Measurements from ENCODE around the gene MAP1LC3C. TPM values are rescaled to one million over a fixed set of nuclear protein-coding genes. Genes with fewer than 3 reads are reported as not detected.

MAP1LC3C gene
- total and polyA plus RNA-seq, 10 of the 15 experiments (the other 5 are each of a cell fraction or from before 2014, with no cell fraction given): 0.19 TPM; not detected in 9

DNA sequence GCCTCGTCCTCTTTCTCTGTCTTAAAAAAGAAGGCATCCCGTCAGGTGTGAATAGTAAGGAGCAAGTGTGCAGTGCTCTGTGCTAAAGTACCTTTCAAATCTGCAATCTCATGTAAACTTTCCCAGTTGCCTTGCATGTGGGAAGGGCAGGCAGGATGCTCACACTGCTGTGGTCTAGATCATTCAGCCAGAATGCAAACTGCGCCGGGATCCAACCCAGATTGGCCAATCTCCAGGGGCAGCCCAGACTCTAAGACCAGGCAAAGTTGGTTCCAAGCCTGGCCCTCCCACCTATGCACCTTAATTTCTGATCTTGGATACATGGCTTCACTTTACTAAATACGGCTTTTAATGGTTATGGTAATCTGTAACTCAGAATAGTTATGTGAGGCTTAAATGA, 3.2 kb upstream of the MAP1LC3C start (continued):
- TF ChIP-seq, protein P1, sequence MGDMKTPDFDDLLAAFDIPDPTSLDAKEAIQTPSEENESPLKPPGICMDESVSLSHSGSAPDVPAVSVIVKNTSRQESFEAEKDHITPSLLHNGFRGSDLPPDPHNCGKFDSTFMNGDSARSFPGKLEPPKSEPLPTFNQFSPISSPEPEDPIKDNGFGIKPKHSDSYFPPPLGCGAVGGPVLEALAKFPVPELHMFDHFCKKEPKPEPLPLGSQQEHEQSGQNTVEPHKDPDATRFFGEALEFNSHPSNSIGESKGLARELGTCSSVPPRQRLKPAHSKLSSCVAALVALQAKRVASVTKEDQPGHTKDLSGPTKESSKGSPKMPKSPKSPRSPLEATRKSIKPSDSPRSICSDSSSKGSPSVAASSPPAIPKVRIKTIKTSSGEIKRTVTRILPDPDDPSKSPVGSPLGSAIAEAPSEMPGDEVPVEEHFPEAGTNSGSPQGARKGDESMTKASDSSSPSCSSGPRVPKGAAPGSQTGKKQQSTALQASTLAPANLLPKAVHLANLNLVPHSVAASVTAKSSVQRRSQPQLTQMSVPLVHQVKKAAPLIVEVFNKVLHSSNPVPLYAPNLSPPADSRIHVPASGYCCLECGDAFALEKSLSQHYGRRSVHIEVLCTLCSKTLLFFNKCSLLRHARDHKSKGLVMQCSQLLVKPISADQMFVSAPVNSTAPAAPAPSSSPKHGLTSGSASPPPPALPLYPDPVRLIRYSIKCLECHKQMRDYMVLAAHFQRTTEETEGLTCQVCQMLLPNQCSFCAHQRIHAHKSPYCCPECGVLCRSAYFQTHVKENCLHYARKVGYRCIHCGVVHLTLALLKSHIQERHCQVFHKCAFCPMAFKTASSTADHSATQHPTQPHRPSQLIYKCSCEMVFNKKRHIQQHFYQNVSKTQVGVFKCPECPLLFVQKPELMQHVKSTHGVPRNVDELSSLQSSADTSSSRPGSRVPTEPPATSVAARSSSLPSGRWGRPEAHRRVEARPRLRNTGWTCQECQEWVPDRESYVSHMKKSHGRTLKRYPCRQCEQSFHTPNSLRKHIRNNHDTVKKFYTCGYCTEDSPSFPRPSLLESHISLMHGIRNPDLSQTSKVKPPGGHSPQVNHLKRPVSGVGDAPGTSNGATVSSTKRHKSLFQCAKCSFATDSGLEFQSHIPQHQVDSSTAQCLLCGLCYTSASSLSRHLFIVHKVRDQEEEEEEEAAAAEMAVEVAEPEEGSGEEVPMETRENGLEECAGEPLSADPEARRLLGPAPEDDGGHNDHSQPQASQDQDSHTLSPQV (IDR thresholded peaks at IDR 0.05): no peak

GRCh38 chr1:242000434-242000833, 1.5 kb upstream of the MAP1LC3C start:
- H3K4me3 ChIP-seq: no peak overlapping the region
- ChIA-PET SMC1A (ENCODE audit: uncharacterized antibody, unreplicated experiment) (interaction anchor here (1.2 to 1.5 kb wide), 2 partner anchors 104 to 105 kb away, joined by 3 to 5 read pairs; no protein-coding TSS in a partner anchor), POLR2A (no interaction called here), CTCF (interaction anchor here (0.6 to 5.5 kb wide), 3 partner anchors 14 to 423 kb away, joined by 3 to 39 read pairs (median 4); no protein-coding TSS in a partner anchor), RAD21 (ENCODE audit: unreplicated experiment) (interaction anchor here (0.9 kb wide), 1 partner anchor 389 kb away, joined by 3 read pairs; no protein-coding TSS in a partner anchor)
- WGBS (ENCODE audit: insufficient coverage, insufficient replicate concordance, low lambda C conversion rate, missing lambda C conversion rate): 72% methylated on average over 7 of the region's 7 CpGs
- DNase-seq (ENCODE audit: low read depth, low spot score): no peak
- H3K4me1 ChIP-seq (ENCODE audit: control insufficient read depth, insufficient read depth, low read length): no peaks in the 10 kb centered on the region; the same call in 1 of the 2 replicates
- intact Hi-C loops (cut with micrococcal nuclease; ENCODE audit: unreplicated experiment) (no loop called here), in situ Hi-C loops (cut with MboI) (no loop called here)
- H2AFZ ChIP-seq (ENCODE audit: control insufficient read depth, low read depth, low read length): no peak overlapping the region
- no peak for ATAC-seq
- TF ChIP-seq SIX5 (IDR thresholded peaks at IDR 0.05; ENCODE audit: low read depth, low read length, severe bottlenecking): no peak
- TF ChIP-seq, protein P2, sequence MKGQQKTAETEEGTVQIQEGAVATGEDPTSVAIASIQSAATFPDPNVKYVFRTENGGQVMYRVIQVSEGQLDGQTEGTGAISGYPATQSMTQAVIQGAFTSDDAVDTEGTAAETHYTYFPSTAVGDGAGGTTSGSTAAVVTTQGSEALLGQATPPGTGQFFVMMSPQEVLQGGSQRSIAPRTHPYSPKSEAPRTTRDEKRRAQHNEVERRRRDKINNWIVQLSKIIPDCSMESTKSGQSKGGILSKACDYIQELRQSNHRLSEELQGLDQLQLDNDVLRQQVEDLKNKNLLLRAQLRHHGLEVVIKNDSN (IDR thresholded peaks at IDR 0.05; ENCODE audit: borderline replicate concordance, extremely low read length, insufficient read depth, low read depth, low read length): no peak
- TF ChIP-seq RAD21 (IDR thresholded peaks at IDR 0.05; ENCODE audit: insufficient read depth, low read depth, low read length): no peak
- no peak for TF ChIP-seq E2F4 (IDR thresholded peaks at IDR 0.05; ENCODE audit: low read depth, low read length)
- no peaks in the 10 kb centered on the region for H3K9me3 ChIP-seq (replicated peaks; ENCODE audit: control insufficient read depth, insufficient read depth, low read length)
- no peak for FAIRE-seq
- no peak overlapping the region for H3K4me2 ChIP-seq (ENCODE audit: control insufficient read depth, insufficient read depth)
- no peak overlapping the region for H3K9ac ChIP-seq (ENCODE audit: control insufficient read depth, insufficient read depth, low read length)
- H4K20me1 ChIP-seq (ENCODE audit: control insufficient read depth, insufficient read depth): no peaks in the 10 kb centered on the region
- no TSS peak for BruUV-seq (replicated peaks)
- no peaks in the 10 kb centered on the region for H3K79me2 ChIP-seq (ENCODE audit: control insufficient read depth, insufficient read depth, low read length)
- H3K36me3 ChIP-seq (ENCODE audit: control insufficient read depth in 2 of 2, insufficient read depth in 2 of 2, low read length in 1 of 2): no peaks in the 10 kb centered on the region
- H3K27ac ChIP-seq (ENCODE audit: control insufficient read depth, insufficient read depth): no peak overlapping the region
- H3K27me3 ChIP-seq (replicated peaks in 1 of 2; ENCODE audit: control insufficient read depth in 2 of 2, insufficient read depth in 2 of 2, low read length in 1 of 2): no peaks in the 10 kb centered on the region; a peak in 1 of 4 replicates
